ENCODE measurements around the gene ARPC5L.
"Not testable (repeated sequence)": the region's sequence is repeated elsewhere in the genome, so short reads cannot be mapped to it uniquely, and the experiment has no call there.

ARPC5L gene

DNA sequence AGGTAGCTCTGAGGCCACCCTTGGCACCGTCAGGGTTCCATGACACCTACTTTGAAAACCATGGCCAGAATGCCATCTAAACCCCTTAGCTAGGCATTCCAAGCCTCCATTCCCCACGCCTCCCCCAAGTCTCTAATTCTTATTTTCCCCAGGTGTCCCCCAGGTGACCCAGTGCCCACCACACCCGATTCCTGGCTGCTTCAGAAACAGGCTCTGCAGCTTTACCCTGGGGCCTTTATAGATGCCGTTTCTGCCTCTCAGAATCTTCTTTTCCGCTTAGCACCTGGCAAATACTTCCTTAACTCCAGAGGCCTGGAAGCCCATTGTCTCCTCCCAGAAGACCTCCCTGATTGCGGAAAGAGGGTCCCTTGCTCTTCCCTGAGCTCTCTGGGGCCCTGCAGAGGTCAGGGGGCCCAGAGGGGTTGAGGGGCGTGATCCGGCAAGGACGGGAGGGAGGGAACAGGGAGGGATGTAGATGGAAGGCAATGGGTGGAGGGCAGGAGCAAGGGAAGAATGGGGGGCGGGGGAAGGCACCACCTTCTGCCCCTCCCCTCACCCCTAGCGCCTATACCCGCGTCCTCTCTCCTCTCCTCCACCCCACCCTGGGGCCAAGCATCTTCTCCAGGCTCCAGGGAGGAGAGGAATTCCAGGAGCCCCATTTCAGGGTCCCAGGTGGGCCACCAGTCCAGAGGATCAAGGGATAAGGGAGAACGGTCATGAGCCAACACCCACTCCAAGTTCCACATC lies 20.7 kb upstream of the ARPC5L start:
- no peak for DNase-seq

DNA sequence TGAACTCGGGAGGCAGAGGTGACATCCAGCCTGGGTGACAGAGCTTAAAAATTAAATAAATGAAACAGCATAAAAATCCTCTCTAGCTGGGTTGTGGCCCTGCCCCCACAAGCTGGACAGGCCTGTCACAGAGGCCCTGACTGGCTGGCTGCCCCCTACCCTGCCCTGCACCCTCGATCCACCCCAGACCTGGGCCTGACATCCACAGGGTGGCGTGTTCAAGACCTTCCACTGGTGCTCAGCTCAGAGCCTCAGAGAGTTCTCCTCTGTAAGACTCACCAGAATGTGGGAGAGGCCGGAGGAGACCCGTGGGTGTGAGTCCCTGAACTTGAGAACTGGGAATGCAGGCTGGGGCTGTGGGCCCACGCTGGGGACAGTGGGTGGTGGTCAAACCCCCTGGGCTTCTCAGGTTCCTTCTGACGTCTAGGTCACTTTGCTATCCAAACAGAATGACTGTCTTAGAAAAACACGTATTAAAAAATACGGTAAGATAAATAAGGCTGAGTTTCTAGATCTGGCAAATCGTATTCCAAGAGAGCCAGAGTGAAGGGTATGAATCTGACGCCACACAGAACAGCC lies 18.4 kb upstream of the ARPC5L start:
- DNase-seq, result no peak

DNA sequence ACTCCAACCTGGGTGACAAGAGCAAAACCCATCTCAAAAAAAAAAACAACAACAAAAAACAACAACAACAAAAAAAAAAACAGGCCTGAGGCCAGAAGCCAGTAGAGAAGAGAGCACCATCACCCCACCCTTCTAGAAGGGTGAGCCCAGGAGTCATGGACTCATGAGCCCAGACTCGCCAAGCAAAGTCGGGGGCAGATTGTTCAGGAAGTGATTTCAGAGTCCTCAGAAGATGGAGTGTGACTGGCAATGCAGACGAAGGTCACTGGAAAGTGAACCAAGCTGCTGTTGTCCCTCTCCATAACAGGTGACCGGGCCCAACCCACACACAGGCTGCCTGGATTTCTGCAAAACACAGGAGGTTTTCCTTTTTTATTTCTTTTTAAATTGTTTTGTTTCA lies 17.6 kb upstream of the ARPC5L start:
- DNase-seq, result no peak

DNA sequence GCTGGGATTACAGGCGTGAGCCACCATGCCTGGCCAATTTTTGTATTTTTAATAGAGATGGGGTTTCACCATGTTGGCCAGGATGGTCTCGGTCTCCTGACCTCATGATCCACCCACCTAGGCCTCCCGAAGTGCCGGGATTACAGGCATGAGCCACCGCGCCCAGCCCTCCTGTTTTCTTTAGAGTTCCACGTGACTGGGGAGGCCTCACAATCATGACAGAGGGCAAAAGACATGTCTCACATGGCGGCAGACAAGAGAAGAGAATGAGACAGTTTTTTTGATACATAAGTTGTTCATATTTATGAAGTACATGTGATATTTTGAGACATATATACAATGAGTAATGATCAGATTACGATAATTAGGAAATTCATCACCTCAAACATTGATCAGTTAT lies 15.5 kb upstream of the ARPC5L start:
- DNase-seq, result not testable (repeated sequence)

DNA sequence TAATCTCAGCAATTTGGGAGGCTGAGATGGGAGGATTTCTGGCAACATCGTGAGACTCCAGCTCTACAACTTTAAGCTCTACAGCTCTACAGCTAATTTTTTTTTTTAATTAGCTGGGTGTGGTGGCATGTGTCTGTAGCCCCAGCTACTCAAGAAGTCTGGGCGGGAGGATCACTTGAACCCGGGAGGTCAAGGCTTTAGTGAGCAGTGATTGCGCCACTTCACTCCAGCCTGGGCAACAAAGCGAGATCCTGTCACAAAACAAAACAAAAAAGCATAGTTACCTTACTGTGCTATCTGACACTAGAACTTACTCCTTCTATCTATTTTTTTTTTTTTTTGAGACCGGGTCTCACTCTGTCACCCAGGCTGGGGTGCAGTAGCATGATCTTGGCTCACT lies 15.0 kb upstream of the ARPC5L start:
- DNase-seq, result no peak

DNA sequence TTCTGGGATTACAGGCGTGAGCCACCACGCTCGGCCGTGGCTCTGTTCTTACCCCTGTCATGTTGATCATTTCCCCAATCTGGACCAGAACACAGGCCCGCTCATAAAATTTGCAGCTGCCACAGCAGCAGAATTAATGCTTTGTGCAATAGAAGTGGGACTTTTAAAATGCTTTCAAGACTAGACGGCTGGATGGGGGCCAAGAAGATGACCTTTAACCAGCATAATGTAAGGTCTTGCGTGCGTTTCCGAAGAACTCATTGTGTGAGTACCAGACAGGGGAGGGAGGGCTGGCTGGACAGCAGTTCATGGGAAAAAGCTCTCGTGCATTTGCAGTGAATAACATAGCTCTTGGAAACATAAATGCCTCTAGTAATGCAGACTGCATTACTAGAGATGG lies 12.1 kb upstream of the ARPC5L start:
- DNase-seq, result no peak

DNA sequence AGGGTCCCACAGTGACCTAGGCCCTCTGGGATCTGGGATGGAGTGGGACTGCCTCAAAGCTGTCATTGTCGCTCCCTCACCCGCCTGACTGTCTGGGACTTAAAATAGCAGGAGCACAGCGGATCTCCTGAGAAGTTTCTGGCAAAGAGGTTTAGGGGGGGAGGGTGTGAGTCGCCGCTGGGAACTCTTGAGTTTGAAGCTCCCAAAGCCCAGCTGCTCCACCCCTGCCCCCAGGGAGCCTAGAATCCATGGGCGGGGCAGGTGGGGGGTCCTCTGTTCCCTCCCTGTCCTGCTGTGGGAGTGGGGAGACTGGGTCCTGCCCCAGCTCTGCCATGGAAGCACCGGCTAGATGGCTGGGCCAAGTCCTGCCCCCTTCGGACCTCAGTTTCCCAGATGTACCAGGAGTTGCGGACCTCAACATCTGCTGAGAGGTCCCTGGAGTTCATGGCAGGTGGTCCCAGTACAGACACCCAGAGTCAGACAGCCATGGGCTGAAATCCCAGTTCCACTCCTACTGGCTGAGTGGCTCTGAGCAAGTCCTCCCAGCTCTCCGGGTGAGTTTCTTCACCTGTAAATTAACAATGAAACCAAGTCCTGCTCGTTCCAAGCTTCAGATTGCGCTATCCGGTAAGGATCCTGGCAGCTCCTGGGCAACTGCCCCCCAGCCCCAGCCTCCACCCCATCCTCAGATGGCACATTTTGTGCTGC lies 9.7 kb upstream of the ARPC5L start:
- DNase-seq, result no peak

DNA sequence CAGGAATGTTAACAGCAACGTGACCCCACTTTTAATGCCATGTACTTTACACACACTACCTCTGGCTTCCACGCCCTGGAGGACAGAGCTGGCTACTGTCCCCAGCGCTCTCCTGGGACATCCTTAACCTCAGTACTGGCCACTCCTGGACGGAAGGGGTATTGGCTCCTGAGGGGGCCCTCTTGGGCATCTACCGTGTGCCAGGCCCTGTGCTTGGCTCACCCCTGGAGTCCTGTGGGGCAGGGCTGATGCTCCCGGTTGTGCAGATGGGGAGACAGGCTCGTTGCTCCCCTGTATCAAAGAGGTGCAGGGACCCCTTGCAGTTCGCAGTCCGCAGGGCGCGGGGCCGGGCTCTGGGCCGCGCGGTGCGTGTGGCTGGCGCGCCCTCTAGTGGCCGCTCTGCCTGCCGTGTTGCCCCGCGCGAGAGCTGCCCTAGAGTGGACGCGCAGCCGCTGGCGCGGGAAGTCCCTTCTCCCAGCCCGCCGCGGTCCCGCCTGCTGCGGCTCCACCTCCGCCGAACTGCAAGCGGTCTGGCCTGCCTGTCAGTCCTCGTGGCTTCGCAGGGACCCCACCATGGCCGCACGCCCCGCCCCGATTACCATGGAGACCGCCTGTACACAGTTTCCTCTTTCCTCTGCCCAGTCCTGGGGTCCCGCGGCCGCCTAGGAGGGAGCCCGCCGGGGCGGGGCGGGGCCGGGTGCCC lies 8.9 kb upstream of the ARPC5L start, which contains the start of gene WDR38:
Gene WDR38, plus strand, starts transcription at position 632 of the 703 bp plus-strand sequence. CDS start 72 bp downstream, outside the sequence.
- DNase-seq, result peak; percentile 61

DNA sequence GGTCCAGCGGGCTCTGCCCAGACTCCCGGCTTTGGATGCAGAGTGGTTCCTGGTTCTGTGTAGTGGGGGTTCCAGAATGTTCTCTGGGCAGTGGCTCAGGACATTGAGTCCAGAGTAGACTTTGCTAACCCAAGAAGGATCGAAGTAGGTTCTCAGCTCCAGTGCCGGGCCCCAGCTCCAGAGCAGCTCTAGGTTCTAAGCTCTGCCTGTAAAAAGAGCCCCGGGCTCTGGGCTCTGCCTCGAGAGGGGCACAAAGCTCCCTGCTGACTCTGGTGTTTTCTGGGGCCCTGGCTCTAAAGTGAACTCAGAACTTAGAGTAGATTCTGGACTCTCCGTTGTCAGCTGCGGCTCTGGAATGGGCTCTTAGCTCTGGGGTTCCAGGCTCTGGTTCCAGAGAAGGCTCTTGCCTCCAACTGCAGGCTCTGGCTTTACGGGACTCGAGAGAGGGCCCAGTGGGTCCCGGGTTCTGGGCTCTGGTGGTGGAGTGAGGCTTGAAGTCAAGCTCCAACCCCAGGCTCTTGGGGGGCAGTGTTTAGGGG lies 8.3 kb upstream of the ARPC5L start:
- DNase-seq, result no peak

DNA sequence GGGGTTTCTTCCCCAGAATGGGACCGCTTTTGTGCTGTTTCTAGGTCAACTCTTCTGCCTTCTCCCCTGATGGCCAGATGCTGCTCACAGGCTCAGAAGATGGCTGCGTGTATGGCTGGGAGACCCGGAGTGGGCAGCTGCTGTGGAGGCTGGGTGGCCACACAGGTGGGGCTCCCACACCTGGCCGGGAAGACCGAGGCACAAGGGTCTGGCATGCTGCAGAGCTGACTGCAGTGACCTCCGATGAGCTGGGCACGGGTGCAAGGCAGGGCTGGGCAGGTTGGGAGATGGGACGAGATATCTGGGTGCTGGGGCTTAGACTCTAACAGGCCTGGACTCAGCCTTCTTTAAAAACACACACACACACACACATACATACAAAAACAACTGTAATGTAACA lies 7.8 kb upstream of the ARPC5L start:
- DNase-seq, result no peak

DNA sequence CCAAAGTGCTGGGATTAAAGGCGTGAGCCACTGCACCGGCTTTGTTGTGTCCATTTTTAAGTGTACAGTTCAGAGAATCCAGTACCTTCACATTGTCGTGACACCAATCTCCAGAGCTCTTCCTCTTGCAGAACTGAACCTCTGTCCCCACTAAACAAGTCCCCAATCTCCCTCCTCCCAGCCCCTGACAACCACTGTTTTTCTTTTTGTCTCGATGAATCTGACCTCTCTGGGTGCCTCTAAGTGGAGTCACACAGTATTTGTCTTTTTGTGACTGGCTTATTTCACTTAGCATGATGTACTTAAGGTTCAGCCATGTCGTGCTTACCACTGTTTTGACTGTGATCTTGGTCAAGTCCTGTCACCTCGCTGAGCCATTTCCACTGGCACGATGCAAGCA lies 7.1 kb upstream of the ARPC5L start:
- no peak for DNase-seq

DNA sequence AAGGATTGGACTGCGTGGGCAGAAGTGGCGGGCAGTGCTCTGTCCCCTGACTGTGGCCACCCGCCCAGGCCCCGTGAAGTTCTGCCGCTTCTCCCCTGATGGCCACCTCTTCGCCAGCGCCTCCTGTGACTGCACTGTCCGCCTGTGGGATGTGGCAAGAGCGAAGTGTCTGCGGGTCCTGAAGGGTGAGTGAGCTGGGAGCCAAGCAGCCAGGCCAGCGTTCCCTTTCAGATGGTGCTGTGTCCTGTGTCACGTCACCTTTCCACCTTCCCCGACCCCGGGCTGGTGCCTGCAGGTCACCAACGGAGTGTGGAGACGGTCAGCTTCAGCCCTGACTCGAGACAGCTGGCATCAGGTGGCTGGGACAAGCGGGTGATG lies 6.4 kb upstream of the ARPC5L start:
- no peak for DNase-seq

DNA sequence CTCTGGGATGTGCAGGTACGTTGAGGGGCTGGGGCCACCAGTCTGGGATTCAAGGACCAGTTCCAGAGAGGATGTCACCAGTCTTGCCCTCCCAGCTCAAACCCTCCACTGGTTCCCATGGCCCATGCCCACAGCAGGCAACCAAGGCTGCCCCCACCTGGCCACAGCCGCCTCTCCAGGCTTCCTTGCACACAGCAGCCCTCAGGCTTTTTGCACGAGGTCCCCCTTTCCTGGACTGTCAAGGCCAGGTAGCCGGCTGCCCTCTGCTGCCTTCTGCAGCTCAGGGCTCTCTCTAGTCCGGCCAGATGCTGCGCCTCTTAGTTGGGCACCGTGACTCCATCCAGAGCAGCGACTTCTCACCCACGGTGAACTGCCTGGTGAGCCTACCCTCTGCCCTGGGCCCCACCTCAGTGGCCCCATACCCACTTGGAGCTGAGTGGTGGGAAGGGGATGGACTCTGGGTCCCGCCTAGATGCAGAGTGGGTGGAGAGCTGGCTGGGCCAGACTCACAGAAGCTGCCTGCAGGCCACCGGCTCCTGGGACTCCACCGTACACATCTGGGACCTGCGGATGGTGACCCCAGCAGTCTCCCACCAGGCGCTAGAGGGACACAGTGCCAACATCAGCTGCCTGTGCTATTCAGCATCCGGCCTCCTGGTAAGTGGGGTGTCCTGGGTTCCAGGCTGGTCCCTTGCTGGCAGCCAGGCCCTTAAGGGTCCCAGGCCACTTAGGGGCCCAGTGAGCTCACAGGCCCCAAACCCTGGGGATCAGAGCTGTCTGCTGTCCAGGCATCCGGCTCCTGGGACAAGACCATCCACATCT lies 5.8 kb upstream of the ARPC5L start:
- DNase-seq, result no peak

DNA sequence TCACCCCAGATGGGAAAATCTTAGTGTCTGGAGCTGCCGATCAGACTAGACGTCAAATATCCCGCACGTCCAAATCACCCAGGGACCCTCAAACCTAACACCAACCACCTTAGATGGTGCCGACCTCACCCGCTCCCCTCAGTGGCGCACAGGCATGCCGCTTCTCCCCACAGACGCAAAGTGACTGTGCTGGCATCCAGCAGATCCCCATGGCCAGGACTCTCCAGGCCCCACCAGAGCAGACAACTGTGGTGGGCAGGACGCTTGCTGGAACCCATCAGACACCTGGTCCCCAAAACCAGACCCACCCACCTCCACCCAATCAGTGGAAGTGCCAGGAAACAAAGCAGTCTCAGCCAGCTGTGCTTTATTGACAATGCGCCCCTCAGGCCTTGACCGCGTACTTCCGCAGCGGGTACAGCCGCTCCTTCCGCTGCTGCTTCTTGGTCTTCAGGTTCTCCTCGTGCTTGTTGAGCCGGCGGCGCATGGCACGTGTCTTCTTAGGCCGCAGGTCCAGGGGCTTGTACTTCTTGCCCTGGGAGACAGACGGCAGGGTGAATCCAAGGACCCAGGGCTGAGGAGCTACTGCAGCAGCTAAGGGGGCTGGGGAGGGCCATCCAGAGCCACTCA lies 4.3 kb upstream of the ARPC5L start:
- no peak for DNase-seq

DNA sequence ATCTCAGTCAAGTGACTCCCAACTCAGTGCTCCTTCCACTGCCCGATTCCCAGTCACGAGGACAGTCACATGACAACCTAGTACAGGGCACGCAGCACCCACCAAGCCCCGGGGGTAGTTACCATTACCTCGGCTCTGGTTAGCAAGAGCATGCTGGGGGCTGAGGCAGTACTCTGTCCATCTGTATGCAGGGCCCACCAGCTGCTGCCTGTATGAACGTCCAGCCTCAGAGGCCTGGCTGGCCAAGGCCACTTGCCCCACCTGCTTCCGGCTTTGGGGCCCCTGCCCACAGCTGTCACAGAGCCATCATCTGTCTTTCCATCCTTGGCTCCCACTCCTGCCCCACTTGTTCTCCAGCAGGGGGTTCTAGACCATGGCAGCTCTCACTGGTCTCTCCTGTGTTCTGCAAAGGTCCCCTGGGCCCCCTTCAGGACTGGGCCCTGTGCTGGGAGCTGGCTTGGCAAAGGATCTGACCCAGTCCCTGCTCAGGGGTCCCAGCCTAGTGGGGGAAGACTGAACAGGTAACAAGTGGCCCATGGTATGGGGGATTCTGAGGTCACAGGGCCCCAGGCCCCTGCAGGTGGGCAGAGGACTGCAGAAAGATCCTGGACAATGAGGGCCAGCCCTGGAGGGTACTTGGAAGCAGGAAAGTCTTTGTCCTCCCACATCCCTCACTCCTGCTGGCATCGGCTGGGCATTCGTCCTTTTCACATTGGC lies 3.4 kb upstream of the ARPC5L start:
- no peak for DNase-seq

DNA sequence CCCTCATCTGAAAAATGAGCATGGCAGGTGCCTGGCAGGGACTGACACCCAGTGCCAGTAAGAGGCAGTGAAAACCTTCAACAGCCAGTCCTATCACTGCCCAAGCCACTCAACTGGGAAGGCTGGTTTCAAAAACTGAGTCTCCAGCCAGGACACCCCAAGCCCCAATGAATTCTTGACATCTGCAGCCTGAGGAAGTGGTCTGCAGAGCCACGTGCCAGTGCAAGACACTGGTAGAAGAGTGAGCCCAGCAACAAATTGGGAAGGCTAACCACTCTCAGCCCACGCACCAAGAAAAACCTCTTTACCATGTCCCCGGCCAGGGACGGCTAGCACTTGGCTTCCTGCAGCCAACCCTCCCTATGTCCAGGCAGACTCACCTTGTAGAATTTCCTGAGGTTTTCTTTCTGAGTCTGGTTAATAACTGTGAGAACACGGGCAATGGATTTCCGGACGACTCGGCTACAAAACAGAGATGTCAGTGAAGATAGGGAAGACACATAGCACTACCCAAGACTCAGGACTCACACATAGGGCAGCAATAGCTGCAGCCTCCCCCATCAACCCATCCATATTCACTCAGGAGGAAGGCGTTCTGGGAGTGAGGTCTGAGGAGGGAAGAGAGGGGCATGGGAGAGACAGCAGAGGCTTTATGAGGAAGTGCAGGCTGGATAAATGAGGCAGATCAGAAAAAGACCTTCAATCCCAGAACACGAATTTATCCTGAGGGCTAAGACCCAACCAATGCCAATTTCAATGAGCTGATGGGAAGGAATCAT lies 1.9 kb upstream of the ARPC5L start:
- DNase-seq, result no peak

DNA sequence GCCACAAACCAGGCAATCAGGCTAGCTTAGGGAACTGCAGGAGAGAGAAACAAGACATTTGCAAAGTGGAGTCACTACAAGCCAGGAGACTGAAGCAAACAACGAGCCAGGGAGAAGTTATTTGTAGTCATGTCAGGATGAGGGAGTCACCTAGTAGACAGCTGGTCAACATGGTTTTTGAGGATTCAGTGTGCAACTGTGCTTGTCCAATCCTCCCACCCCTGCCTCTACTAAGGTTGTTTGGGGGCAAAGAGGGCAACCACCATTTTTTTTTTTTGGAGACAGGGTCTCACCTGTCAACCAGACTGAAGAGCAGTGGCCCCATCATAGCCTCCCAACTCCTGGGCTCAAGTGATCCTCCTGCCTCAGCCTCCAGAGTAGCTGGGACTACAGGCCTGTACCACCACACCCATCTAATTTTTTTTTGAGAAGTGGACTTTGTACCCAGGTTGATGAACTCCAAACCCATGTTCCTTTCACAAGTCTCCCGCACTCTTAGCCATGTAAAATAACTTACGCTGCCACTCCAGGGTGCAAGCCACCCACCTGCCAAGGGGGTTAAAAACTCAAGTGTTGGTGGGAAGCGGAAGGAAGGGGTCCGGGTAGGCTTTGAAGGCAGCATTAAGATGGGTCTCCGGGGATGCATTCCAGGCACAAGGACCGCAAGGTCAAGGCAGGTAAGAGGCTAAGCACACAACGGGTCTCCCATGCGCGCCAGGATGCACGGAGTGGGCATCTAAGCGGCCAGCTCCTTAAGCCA lies 1.2 kb upstream of the ARPC5L start:
- DNase-seq, result no peak

DNA sequence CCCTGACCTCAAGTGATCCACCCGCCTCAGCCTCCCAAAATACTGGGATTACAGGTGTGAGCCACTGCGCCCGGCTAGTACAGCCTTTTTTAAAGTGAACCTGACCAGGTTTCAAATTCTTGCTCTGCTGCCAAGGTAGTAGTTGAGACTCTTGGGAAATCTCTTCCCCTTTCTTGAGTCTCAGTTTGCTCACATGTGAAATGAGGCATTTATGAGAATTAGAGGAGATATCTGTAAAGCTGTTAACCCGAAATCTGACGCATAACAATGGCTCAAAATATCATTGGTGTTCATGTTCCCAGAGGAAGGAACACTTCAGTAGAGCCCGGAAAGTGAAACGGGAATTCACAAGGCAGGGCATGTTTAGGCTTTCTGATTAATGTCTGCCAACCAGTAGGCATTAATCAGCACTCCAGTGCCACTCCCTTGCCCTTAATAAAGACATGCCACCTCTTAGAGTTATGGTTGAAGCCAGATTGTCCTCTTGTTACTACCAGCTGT lies 1.5 kb downstream of the ARPC5L start:
- DNase-seq, result peak; percentile 43

All from NCI-H2029 (cell line).